Inflammatory macrophage (primary cell): Measurements from ENCODE around the gene CDH5.
"Not testable (repeated sequence)": the region's sequence is repeated elsewhere in the genome, so short reads cannot be mapped to it uniquely, and the experiment has no call there.

Source experiments
- DNase-seq, 2 donors: peaks; one replicate each; pipeline ENCODE4 v3.0.0-alpha.2; 2020 to 2022

Gene CDH5

DNA sequence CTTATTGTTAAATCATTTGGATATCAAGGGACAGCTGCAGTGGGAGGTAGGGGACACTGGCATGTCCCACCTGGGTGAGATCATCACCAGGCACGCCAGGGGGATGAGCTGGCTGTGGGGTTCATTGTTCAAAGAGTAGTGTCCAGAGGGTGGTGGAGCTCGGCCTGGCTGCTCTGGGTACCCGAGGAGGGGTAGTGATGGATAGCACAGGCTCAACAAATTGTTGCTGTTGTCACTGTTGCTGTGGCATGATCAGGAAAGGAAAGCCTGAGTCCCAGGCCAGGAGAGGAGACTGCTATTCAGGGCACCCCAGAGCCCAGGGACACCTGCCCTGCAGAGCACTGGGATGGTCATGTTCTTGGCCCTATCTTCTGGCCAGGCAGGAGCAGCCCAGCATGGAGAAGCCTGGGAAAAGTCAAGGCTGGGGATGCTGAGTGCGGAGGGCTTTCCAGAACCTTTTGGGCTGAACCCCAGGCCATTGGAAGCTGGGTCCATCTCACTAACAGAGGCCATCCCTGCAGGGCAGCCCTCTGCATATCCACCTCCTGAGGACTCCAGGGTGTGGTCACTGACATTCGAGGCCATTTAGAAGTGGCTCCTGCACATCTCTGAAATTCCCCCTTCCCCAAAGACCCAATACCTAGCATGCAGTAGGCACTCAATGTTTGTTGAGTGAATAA lies 72.7 kb downstream of the CDH5 start:
- DNase-seq, result no peak

DNA sequence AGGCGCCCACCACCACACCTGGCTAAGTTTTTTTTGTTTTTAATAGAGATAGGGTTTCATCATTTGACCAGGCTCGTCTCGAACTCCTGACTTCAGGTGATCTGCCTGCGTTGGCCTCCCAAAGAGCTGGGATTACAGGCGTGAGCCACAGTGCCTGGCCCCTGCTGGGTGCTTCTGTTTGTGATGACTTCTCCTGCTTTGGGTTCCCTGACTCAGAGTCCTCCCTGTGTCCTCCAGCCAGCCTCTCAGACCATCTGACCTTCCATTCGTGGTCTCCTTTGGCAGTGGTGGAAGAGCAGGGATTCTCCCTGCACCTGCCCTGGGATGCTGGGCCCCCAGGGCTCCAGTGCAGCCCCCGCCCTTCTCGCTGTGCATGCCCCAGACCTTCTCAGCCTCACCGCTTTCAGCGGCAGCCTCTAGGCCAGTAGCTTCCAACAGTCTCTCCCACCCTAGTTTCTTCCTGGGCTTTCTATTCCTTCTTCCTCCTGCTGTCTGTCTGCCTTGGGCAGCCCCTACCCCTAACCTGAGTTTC lies 73.8 kb downstream of the CDH5 start:
- no peak for DNase-seq

DNA sequence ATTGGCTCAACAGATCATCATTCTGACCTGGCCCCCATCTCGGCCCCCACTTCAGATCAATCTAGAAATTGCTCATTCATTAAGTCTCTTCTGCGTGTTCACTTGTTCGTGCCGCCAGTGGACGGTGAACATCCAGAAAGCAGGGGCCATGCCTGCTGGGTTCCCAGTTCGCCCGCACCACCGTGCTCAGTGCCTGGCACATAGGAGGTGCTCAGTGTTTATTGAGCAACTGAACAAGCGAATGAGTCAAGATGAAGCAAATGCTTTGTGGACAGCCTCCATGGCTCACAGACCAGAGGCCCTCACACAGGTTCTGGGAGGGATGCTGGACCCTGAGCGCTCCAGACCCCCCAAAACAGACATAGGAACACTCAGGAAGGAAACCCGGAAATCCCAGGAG lies 74.5 kb downstream of the CDH5 start:
- DNase-seq, result no peak

DNA sequence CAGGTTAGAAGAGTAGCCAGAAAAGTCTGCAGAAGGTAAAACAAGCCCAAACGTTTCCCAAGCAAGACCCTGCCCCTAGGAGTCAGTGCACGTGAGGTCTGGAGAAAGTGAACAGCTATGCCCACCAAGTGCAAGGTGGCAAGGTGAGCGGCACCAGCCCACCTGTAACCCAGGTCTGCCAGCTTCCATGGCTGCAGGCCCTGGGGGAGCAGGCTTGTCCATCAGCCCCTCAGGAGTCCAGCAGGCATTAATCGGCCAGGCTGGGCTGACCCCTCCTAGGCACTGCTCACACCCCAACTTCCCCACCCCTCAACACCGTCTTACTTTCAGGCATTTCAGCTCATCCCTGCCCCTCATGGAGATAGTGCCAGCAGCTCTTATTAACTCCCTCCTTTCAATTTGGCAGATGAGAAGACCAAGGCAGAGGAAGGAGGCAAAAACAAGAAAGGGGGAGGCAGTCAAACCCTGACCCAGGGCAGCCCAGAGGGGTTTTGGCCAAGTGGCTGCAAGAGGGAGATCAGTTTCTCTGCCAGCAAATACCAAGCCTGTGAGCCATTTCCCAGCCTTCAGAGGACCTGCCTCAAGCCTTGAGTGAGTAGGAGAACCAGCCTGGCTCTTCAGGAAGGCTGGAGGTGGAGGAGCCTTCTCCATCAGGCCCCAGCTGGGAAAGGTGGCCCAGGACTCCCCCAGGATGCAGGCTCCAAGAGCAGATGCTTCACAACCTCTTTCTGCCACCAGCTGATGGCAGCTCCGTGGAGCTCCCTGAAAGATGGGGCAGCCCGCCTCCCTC lies 75.3 kb downstream of the CDH5 start:
- DNase-seq, result no peak

DNA sequence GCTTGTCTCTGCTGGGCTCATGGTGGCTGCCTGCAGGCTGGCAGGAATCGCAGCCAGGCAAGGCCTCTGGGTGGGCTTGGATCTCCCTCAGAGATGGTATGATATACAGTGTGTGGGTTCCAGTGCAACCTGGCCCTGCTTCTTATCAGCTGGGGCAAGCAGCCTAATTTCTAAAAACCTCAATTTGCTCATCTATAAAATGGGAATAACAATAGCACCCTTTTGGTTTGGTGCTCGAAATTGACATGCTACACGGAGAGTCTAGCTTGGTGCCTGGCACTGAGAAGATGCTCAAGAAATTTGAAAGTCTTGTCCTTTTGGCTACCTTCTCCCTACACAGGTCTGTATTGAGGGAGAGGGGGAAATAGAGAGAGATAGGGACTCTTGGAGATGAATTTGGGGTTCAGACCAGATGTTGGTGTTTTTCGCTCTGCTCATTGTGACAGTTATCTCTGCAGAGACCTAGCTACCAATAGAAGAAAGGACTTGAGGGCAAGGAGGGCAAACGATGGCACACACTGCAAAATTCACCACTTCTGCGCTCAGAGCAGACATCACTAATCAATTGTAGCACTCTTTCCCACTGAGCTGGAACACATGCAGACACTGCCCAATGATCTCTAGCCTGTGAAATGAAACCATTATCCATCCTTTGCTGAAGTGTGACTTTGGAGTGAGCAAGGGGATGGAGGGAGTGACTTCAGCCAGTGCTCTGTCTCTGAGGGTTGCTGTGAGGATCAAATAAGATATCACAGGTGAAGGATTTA lies 76.2 kb downstream of the CDH5 start:
- no peak for DNase-seq

DNA sequence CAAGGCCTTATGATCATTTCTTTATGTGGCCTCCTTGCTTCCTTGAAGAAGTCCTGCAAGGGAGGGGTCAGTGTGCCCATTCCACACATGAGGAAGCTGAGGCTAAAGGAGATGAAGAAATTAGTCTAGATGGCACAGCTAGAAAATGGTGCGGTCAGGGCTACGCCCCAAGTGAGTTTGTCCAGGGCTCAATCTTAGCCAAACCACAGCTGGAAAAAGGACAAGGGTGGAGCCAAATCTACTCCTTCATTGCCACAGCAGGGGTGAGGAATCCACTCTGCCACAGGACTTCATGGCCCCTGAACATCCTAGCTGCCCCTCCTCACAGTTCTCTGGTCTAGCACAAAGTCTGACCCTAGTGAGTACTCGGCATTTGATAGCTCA lies 76.8 kb downstream of the CDH5 start:
- peak in 1 of 2 donors; percentile 6 for DNase-seq

DNA sequence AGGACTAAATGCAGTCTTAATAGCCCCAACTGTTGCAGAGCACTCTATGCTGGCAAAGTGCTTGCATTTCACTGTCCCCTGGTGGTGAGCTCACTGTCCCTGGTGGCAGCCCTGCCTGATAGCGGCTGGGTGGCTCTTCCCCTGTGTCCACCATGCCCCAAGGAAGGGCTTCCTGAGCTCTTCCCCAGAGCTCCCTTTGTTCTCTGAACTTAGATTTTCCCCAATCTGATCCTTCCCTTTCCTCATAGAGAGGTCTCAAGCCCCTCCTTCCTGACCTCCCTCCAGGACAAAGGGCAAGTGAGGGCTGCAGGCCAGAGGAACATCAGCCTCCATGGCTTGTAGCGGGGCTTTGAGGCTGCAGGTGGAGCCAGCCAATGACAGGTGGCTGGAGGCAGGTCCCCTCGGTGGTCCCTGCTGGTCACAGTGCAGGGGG lies 77.6 kb downstream of the CDH5 start:
- DNase-seq, result no peak

DNA sequence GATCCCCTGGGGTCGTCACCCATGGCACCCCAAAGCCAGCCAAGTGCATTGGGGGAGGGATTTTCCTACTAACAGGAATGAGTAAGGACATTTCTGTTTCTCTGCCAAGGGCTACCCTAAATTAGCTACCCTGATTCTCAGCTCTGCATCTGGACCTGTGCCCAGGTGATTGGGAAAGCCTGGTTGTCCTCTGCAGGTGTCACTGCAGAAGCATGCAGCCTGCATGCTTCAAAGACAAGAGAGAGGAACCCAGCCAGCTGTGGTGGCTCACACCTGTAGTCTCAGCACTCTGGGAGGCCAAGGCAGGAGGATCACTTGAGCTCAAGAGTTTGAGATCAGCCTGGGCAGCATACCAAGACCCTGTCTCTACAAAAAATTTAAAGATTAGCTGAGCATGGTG lies 80.2 kb downstream of the CDH5 start:
- DNase-seq, result no peak

DNA sequence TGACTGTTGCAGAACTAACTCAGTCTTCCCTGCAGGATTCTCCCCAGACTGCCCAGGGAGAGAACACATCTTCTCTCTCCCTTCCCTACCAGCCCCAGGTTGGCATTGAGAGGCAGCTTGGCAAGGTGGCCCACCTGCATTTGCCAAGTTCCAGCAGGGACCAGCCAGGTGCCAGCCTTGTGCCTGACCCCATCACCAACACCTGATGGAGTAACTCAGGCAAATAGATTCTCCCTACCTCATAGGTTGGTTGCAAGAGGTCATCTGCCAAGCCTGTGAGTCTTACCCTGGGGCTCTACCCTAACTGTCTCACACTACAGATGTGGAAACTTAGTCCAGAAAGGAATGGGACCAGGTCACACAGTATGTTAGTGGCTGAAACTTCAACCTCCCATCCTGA lies 81.0 kb downstream of the CDH5 start:
- DNase-seq, result no peak

DNA sequence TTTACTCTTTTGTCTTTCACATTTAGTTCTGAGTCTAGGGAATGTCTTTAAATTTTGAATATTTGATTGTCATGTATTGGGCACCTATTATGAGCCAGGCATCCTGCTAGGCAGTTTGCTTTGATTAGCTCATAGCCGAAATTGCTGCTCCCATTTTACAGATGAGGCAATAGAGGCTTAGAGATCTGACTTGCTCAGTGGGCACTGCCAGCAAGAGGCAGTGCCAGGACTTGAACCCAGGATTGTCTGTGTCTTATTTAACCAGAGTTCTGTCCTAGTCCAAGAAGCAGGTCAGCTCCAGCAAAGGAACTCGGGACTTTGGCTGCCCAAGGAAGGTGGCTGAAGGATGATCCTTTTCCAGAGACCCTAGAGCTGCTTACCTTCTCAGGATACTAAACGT lies 85.1 kb downstream of the CDH5 start:
- DNase-seq, result no peak

DNA sequence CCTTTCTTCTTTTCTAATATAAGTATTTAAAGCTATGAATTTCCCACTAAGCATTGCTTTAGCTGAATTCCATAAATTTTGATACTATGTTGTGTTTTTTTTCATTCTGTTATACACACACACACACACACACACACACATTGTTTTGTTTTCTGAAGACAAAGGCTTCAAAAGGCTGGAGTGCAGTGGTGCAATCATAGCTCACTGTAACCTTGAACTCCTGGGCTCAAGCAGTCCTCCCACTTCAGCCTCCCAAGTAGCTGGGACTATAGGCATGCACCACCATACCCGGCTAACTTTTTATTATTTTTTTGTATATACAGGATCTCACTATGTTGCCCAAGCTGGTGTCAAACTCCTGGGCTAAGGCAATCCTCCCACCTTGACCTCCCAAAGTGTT lies 86.7 kb downstream of the CDH5 start:
- not testable (repeated sequence) for DNase-seq
